ENCODE measurements around the gene ZBTB5.
"Not testable (repeated sequence)": the region's sequence is repeated elsewhere in the genome, so short reads cannot be mapped to it uniquely, and the experiment has no call there.

The ZBTB5 gene

GRCh38 chr9:37465249-37466036 lies at the start of gene ZBTB5:
Gene ZBTB5 (minus strand): TSS chr9:37465450. CDS start chr9:37442551, 22,899 bp downstream.
- DNase-seq: peak; percentile 99

- DNase-seq: no peak
Observed at GRCh38 chr9:37514999-37515398, 49.7 kb upstream of the ZBTB5 start.

GRCh38 chr9:37514415-37514814 lies 49.2 kb upstream of the ZBTB5 start:
- not testable (repeated sequence) for DNase-seq

GRCh38 chr9:37512437-37512836 lies 47.2 kb upstream of the ZBTB5 start:
- DNase-seq: no peak

- no peak for DNase-seq
Observed at GRCh38 chr9:37511016-37512010, 46.1 kb upstream of the ZBTB5 start.

GRCh38 chr9:37510053-37510452 lies 44.8 kb upstream of the ZBTB5 start:
- not testable (repeated sequence) for DNase-seq

- no peak for DNase-seq
Observed at GRCh38 chr9:37509536-37509935, 44.3 kb upstream of the ZBTB5 start.

GRCh38 chr9:37508834-37509206 lies 43.6 kb upstream of the ZBTB5 start:
- DNase-seq: no peak

GRCh38 chr9:37508135-37508833 lies 43.0 kb upstream of the ZBTB5 start:
- DNase-seq: no peak

GRCh38 chr9:37507566-37508134 lies 42.4 kb upstream of the ZBTB5 start:
- no peak for DNase-seq

GRCh38 chr9:37504605-37505004 lies 39.4 kb upstream of the ZBTB5 start:
- no peak for DNase-seq

- DNase-seq: peak; percentile 7
Observed at GRCh38 chr9:37503736-37504135, 38.5 kb upstream of the ZBTB5 start.

GRCh38 chr9:37501957-37502596 lies 36.8 kb upstream of the ZBTB5 start:
- DNase-seq: no peak

- DNase-seq: no peak
Observed at GRCh38 chr9:37499297-37499696, 34.0 kb upstream of the ZBTB5 start.

- DNase-seq: no peak
Observed at GRCh38 chr9:37498457-37498856, 33.2 kb upstream of the ZBTB5 start.

- no peak for DNase-seq
Observed at GRCh38 chr9:37497320-37497719, 32.1 kb upstream of the ZBTB5 start.

GRCh38 chr9:37496020-37496419 lies 30.8 kb upstream of the ZBTB5 start:
- DNase-seq: no peak

GRCh38 chr9:37495571-37495970 lies 30.3 kb upstream of the ZBTB5 start:
- DNase-seq: no peak

GRCh38 chr9:37491939-37492338 lies 26.7 kb upstream of the ZBTB5 start:
- DNase-seq: no peak

GRCh38 chr9:37486616-37487548 lies 21.6 kb upstream of the ZBTB5 start:
- DNase-seq: peak; percentile 9

GRCh38 chr9:37486256-37486615 lies 21.0 kb upstream of the ZBTB5 start:
- no peak for DNase-seq

Data from stimulated activated naive CD4-positive, alpha-beta T cell treated with Interleukin-2 at 50 U/mL for 16 hours (primary cell).